Neuronal stem cell (in vitro differentiated cells): ENCODE measurements around the gene ELAVL1.

Source experiments
- DNase-seq: peaks from one replicate; pipeline ENCODE4 v3.0.0-alpha.2; 2013; ENCODE audit warnings: low spot score
- H2AFZ ChIP-seq: one replicate; pipeline ENCODE4 v1.6.1; 2013; ENCODE audit warnings: mild to moderate bottlenecking, low read length, inconsistent platforms
- H2AK5ac ChIP-seq: 2 replicates; pipeline ENCODE4 v1.6.1; 2013; ENCODE audit warnings: low read depth, mild to moderate bottlenecking, inconsistent platforms, low read length, moderate library complexity, mixed read lengths
- H2BK120ac ChIP-seq: 2 replicates; pipeline ENCODE4 v1.6.1; 2013; ENCODE audit warnings: low read depth, mild to moderate bottlenecking, inconsistent platforms, low read length, moderate library complexity, mixed read lengths
- H2BK12ac ChIP-seq: one replicate; pipeline ENCODE4 v1.6.1; 2013; ENCODE audit warnings: low read length, inconsistent platforms
- H2BK15ac ChIP-seq: 2 replicates; pipeline ENCODE4 v1.6.1; 2013; ENCODE audit warnings: mild to moderate bottlenecking, low read length, inconsistent platforms, mixed read lengths
- H2BK5ac ChIP-seq: one replicate; pipeline ENCODE4 v1.6.1; 2013; ENCODE audit warnings: inconsistent platforms, mild to moderate bottlenecking, low read length, moderate library complexity
- H3K14ac ChIP-seq: one replicate; pipeline ENCODE4 v1.6.1; 2013; ENCODE audit warnings: low read length, inconsistent platforms
- H3K18ac ChIP-seq: 2 replicates; pipeline ENCODE4 v1.6.1; 2013; ENCODE audit warnings: low read length, inconsistent platforms
- H3K23ac ChIP-seq: 2 replicates; pipeline ENCODE4 v1.6.1; 2013; ENCODE audit warnings: low read depth, mild to moderate bottlenecking, mixed read lengths, low read length, inconsistent platforms; ENCODE audit not compliant: poor library complexity
- H3K27ac ChIP-seq: replicated peaks from 3 replicates; pipeline ENCODE4 v1.5.1; 2013; ENCODE audit warnings: low read length, inconsistent platforms
- H3K27me3 ChIP-seq, 3 experiments: 2 replicates each; pipeline ENCODE4 v1.6.1; 2013; ENCODE audit warnings: low read length in 3 of 3, mild to moderate bottlenecking in 2 of 3, inconsistent platforms in 1 of 3, low read depth in 1 of 3, mixed read lengths in 1 of 3, moderate library complexity in 1 of 3; ENCODE audit not compliant: control insufficient read depth in 3 of 3, insufficient read depth in 3 of 3
- H3K36me3 ChIP-seq, 2 donors: replicated peaks in 1 of 2; 2 replicates each; pipeline ENCODE4 v1.6.1; 2013; ENCODE audit warnings: low read length in 2 of 2; ENCODE audit not compliant: control insufficient read depth in 2 of 2, insufficient read depth in 2 of 2
- H3K4ac ChIP-seq: 2 replicates; pipeline ENCODE4 v1.6.1; 2013; ENCODE audit warnings: inconsistent platforms, mild to moderate bottlenecking, low read length, moderate library complexity
- H3K4me1 ChIP-seq, 2 donors: 1 replicate in 1 of 2; 2 replicates in 1 of 2; pipeline ENCODE4 v1.6.1; 2013; ENCODE audit warnings: low read length in 2 of 2, low read depth in 1 of 2; ENCODE audit not compliant: control insufficient read depth in 2 of 2, insufficient read depth in 1 of 2
- H3K4me2 ChIP-seq: one replicate; pipeline ENCODE4 v1.6.1; 2013; ENCODE audit warnings: mild to moderate bottlenecking, low read length, inconsistent platforms; ENCODE audit not compliant: insufficient read depth, poor library complexity, severe bottlenecking
- H3K4me3 ChIP-seq, 2 donors: 2 replicates each; pipeline ENCODE4 v1.5.1; 2013; ENCODE audit warnings: low read length in 2 of 2, mild to moderate bottlenecking in 2 of 2, inconsistent platforms in 1 of 2, moderate library complexity in 1 of 2
- H3K79me1 ChIP-seq: one replicate; pipeline ENCODE4 v1.6.1; 2013; ENCODE audit warnings: low read depth, mild to moderate bottlenecking, inconsistent platforms, low read length, moderate library complexity
- H3K9ac ChIP-seq: one replicate; pipeline ENCODE4 v1.6.1; 2013; ENCODE audit warnings: mild to moderate bottlenecking, low read depth, low read length, inconsistent platforms; ENCODE audit not compliant: poor library complexity
- H3K9me3 ChIP-seq, 2 donors: replicated peaks in 1 of 2; 2 replicates each; pipeline versions ENCODE3 to v1.6.1; 2013; ENCODE audit warnings: low read length in 2 of 2, mild to moderate bottlenecking in 2 of 2, inconsistent platforms in 1 of 2, low read depth in 1 of 2, mixed read lengths in 1 of 2, moderate library complexity in 1 of 2; ENCODE audit not compliant: control insufficient read depth in 2 of 2, insufficient read depth in 1 of 2
- H4K8ac ChIP-seq: one replicate; pipeline ENCODE4 v1.6.1; 2013; ENCODE audit warnings: low read depth, mild to moderate bottlenecking, inconsistent platforms, low read length, moderate library complexity
- H4K91ac ChIP-seq: one replicate; pipeline ENCODE4 v1.6.1; 2013; ENCODE audit warnings: low read length, low read depth, mild to moderate bottlenecking, inconsistent platforms; ENCODE audit not compliant: poor library complexity
- WGBS, 2 donors: extraction: QIAGEN DNeasy Blood & Tissue Kit; methylation state at CpG; one replicate each; pipeline ENCODE4 v1.1.7; 2013; ENCODE audit warnings: missing lambda C conversion rate in 2 of 2, mixed read lengths in 1 of 2; ENCODE audit not compliant: insufficient read length in 2 of 2, insufficient replicate concordance in 1 of 2; ENCODE audit errors: extremely low coverage in 2 of 2; 5-methylcytosine and 5-hydroxymethylcytosine counted together

Gene ELAVL1

DNA sequence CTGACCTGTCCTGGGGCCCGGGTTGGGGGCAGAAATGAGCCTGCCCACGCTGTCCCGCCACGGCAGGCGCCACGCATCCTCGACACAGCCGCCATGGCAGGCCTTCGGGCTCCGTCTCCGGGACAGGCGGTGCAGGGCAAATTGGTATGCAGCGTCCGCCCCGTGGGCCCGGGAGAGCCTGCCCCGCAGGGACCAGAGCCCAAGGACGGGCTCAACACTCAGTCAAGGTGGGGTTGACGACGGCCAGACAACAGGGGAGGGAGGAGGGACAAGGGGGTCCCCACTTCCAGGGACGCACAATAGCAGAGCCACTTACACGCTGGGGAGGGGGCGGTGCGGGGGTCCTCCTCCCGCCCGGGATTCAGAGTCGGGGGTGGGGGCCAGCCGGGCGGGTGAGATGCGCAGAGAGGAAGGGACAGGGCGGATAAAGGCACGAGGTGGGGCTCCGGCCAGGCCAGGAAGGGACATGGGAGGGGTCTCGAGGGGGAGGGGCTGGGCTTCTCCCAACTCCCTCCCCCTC, 80.7 kb downstream of the ELAVL1 start:
- Histone ChIP-seq H3K27ac (peak overlapping the region; percentile 35), H3K4me3 (peak overlapping the region; percentile 51 to 70), H3K4me2 (peak overlapping the region; percentile 45), H3K79me1 (peaks cover 19% of the 10 kb centered on the region), H2BK12ac (peak overlapping the region; percentile 90), H3K4me1 (peaks cover 19 to 29% of the 10 kb centered on the region in 2 donors), H2BK15ac (no peak overlapping the region), H3K18ac (peak overlapping the region; percentile 91), H2AFZ (peak overlapping the region; percentile 65), H4K91ac (no peak overlapping the region), H4K8ac (no peak overlapping the region), H3K14ac (no peak overlapping the region), H3K9me3 (no peaks in the 10 kb centered on the region), H3K36me3 (peaks cover 23 to 47% of the 10 kb centered on the region in 2 donors), H2BK120ac (no peak overlapping the region), H3K27me3 (no peaks in the 10 kb centered on the region), H3K4ac (no peak overlapping the region), H3K9ac (peak overlapping the region; percentile 63), H2AK5ac (peak overlapping the region; percentile 92), H2BK5ac (no peak overlapping the region), H3K23ac (peak overlapping the region; percentile 75)
- DNase-seq: no peak
- no CpG with 5 or more reads among the region's 34 CpGs for WGBS, 2 donors

- no peak overlapping the region for H2BK120ac ChIP-seq
- H2AFZ ChIP-seq: no peak overlapping the region
- no peak overlapping the region for H3K4me2 ChIP-seq
- no peak overlapping the region for H2BK15ac ChIP-seq
- no peak overlapping the region for H3K4ac ChIP-seq
- H2BK5ac ChIP-seq: no peak overlapping the region
- no peak overlapping the region for H4K91ac ChIP-seq
- peak overlapping the region; percentile 43 for H2AK5ac ChIP-seq
- no peak overlapping the region for H4K8ac ChIP-seq
- WGBS, 2 donors: no CpG with 5 or more reads among the region's 12 CpGs
- H3K18ac ChIP-seq: peak overlapping the region; percentile 91
- H3K27me3 ChIP-seq: no peaks in the 10 kb centered on the region
- H3K9ac ChIP-seq: peak overlapping the region; percentile 63
- peak overlapping the region; percentile 73 for H3K23ac ChIP-seq
- DNase-seq: no peak
- H3K36me3 ChIP-seq: peaks cover 23 to 47% of the 10 kb centered on the region in 2 donors
- no peak overlapping the region for H3K14ac ChIP-seq
- peaks cover 21 to 31% of the 10 kb centered on the region in 2 donors for H3K4me1 ChIP-seq
- no peak overlapping the region for H2BK12ac ChIP-seq
- no peaks in the 10 kb centered on the region for H3K9me3 ChIP-seq
- H3K79me1 ChIP-seq: peaks cover 19% of the 10 kb centered on the region
- no peak overlapping the region for H3K4me3 ChIP-seq
- no peak overlapping the region for H3K27ac ChIP-seq
Observed at GRCh38 chr19:7924241-7924640, 81.2 kb downstream of the ELAVL1 start.

- Histone ChIP-seq H3K9me3 (no peaks in the 10 kb centered on the region), H4K91ac (no peak overlapping the region), H3K4me1 (peaks cover 21 to 27% of the 10 kb centered on the region in 2 donors), H3K79me1 (peaks cover 22% of the 10 kb centered on the region), H2BK120ac (no peak overlapping the region), H2BK5ac (no peak overlapping the region), H3K27me3 (peaks cover 0 to 5% (median 0%) of the 10 kb centered on the region in 3 experiments), H3K27ac (no peak overlapping the region), H2BK12ac (peak overlapping the region; percentile 73), H3K4me3 (no peak overlapping the region), H2AK5ac (peak overlapping the region; percentile 10), H4K8ac (no peak overlapping the region), H3K23ac (peak overlapping the region; percentile 55), H3K18ac (peak overlapping the region; percentile 80), H3K4ac (no peak overlapping the region), H2AFZ (no peak overlapping the region), H3K14ac (no peak overlapping the region), H3K4me2 (no peak overlapping the region), H3K36me3 (peaks cover 23 to 47% of the 10 kb centered on the region in 2 donors), H2BK15ac (no peak overlapping the region), H3K9ac (no peak overlapping the region)
- DNase-seq: no peak
- WGBS, 2 donors: no CpG with 5 or more reads among the region's 31 CpGs
Observed at GRCh38 chr19:7923295-7924191, 81.9 kb downstream of the ELAVL1 start.

DNA sequence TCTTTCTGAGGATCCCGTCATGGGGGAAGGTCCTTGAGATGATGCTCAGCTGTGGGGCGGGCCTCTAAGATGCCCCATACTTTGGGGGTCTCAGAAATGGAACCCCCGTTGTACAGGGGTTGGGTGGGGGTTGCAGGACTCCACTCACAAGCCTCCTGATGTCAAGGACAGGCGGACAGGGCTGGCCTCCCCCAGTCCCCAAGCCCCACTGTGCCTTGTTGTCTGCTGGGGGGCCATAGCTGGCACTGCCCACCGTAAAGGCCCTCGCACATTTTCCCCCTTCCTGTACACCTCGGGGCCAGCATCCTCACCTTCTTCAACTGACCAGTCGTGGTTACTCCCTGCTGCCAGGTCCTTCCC, 82.6 kb downstream of the ELAVL1 start:
- no peak overlapping the region for H4K8ac ChIP-seq
- H2BK12ac ChIP-seq: no peak overlapping the region
- no peak overlapping the region for H3K27ac ChIP-seq
- no peak overlapping the region for H2BK15ac ChIP-seq
- no peak overlapping the region for H3K4me3 ChIP-seq
- WGBS, 2 donors: no CpG with 5 or more reads among the region's 8 CpGs
- DNase-seq: no peak
- no peaks in the 10 kb centered on the region for H3K9me3 ChIP-seq
- H3K4me1 ChIP-seq: peaks cover 23 to 29% of the 10 kb centered on the region in 2 donors
- no peak overlapping the region for H3K4ac ChIP-seq
- no peak overlapping the region for H3K23ac ChIP-seq
- no peak overlapping the region for H2BK5ac ChIP-seq
- H2AFZ ChIP-seq: no peak overlapping the region
- peaks cover 0 to 11% (median 0%) of the 10 kb centered on the region in 3 experiments for H3K27me3 ChIP-seq
- H3K18ac ChIP-seq: no peak overlapping the region
- no peak overlapping the region for H3K4me2 ChIP-seq
- no peak overlapping the region for H4K91ac ChIP-seq
- peaks cover 23 to 40% of the 10 kb centered on the region in 2 donors for H3K36me3 ChIP-seq
- H3K79me1 ChIP-seq: peaks cover 22% of the 10 kb centered on the region
- H3K9ac ChIP-seq: no peak overlapping the region
- H3K14ac ChIP-seq: no peak overlapping the region
- no peak overlapping the region for H2AK5ac ChIP-seq
- no peak overlapping the region for H2BK120ac ChIP-seq
